Fibroblast of the aortic adventitia (primary cell): ENCODE results near the gene TARP.
"Not testable (repeated sequence)": the region's sequence is repeated elsewhere in the genome, so short reads cannot be mapped to it uniquely, and the experiment has no call there.

ENCODE experiments used
- DNase-seq: peaks from one replicate; pipeline ENCODE4 v3.0.0-alpha.2; 2010; ENCODE audit warnings: low read depth
- H3K4me3 ChIP-seq: 2 replicates; pipeline ENCODE4 v1.5.1; 2011; ENCODE audit warnings: low read depth, mild to moderate bottlenecking, control low read depth, low read length, moderate library complexity
- CTCF ChIP-seq: IDR thresholded peaks from 2 replicates; pipeline ENCODE4 v1.5.1; 2011; ENCODE audit warnings: mild to moderate bottlenecking, low read length, control low read depth, inconsistent platforms; ENCODE audit not compliant: insufficient read depth

TARP gene

GRCh38 chr7:38262545-38262944 lies 10.9 kb downstream of the TARP start:
- TF ChIP-seq CTCF: no peak
- no peak for DNase-seq
- no peak overlapping the region for H3K4me3 ChIP-seq

GRCh38 chr7:38262026-38262425 lies 11.4 kb downstream of the TARP start:
- not testable (repeated sequence) for H3K4me3 ChIP-seq, DNase-seq

DNA sequence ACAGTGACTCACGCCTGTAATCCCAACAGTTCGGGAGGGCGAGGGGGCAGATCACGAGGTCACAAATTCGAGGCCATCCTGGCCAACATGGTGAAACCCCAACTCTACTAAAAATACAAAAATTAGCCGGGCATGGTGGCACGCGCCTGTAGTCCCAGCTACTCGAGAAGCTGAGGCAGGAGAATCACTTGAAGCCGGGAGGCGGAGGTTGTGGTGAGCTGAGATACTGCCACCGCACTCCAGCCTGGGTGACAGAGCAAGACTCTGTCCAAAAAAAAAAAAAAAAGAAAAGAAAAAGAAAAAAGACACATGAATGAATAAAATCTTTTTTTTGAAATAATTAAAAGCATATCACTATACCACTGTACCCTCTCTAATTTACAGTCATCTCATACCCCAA lies 11.8 kb downstream of the TARP start:
- not testable (repeated sequence) for DNase-seq, H3K4me3 ChIP-seq

GRCh38 chr7:38259157-38259556 lies 14.3 kb downstream of the TARP start:
- DNase-seq, H3K4me3 ChIP-seq: not testable (repeated sequence)

GRCh38 chr7:38257350-38257677 lies 16.1 kb downstream of the TARP start:
- H3K4me3 ChIP-seq: no peak overlapping the region
- no peak for TF ChIP-seq CTCF
- DNase-seq: no peak

GRCh38 chr7:38249849-38250248 lies 23.6 kb downstream of the TARP start:
- H3K4me3 ChIP-seq, DNase-seq: not testable (repeated sequence)

DNA sequence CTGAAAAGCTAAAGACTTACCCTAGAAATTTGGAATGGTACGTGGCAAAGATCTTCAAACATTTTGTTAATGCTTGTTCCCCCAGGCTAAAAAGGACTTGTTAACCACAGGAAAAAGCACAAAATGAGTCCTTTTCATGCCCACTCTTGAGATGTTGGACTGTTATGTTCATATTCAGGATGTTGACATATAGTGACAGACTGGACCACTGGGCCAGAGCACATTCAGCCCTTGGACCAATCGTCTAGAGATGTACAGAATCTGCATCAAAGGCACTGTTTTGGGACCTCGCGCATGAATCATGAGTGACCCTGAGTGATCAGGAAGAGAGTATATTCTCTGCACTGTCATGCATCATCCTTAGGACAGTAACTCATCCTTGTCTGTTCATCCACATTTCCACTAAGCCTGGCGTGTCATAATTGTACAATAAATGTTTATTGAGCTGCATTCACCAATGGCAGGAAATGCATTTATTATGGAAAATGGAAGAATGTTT lies 25.3 kb downstream of the TARP start:
- no peak for DNase-seq
- H3K4me3 ChIP-seq: no peak overlapping the region
- TF ChIP-seq CTCF: no peak

GRCh38 chr7:38245409-38245977 lies 27.9 kb downstream of the TARP start:
- DNase-seq: no peak
- TF ChIP-seq CTCF: no peak
- H3K4me3 ChIP-seq: no peak overlapping the region

- no peak for TF ChIP-seq CTCF
- no peak for DNase-seq
- no peak overlapping the region for H3K4me3 ChIP-seq
These were observed 28.9 kb downstream of the TARP start for GRCh38 chr7:38244516-38244915.

- H3K4me3 ChIP-seq: not testable (repeated sequence)
- peak; percentile 6 for DNase-seq
These were observed 30.1 kb downstream of the TARP start for GRCh38 chr7:38243345-38243744.
